HepG2 (cell line): ENCODE results near the gene SAPCD2. TPM values are rescaled to one million over a fixed set of nuclear protein-coding genes. Genes with fewer than 3 reads are reported as not detected.

Experiments
- ARID2 ChIP-seq: sonication (generic); formaldehyde crosslinking; IDR thresholded peaks from 2 replicates; pipeline ENCODE4 v1.8.1; 2022; ENCODE audit warnings: mild to moderate bottlenecking, missing genetic modification reagents, borderline replicate concordance
- NFRKB ChIP-seq: fragments of 450-650 bp; IDR thresholded peaks from 2 replicates; pipeline ENCODE4 v1.6.1; 2017
- POLR2G ChIP-seq: fragments of 200-400 bp; formaldehyde crosslinking; IDR thresholded peaks from 2 replicates; pipeline ENCODE4 v1.6.1; 2018; ENCODE audit warnings: mild to moderate bottlenecking, low read depth, low read length, moderate library complexity
- UBTF ChIP-seq: sonication (generic); formaldehyde crosslinking; IDR thresholded peaks from 2 replicates; pipeline ENCODE4 v1.4.0; 2020; ENCODE audit warnings: mild to moderate bottlenecking, missing genetic modification reagents
- ZBTB34 ChIP-seq: sonication (generic); formaldehyde crosslinking; IDR thresholded peaks from 2 replicates; pipeline ENCODE4 v1.8.0; 2022; ENCODE audit warnings: mild to moderate bottlenecking, missing genetic modification reagents
- ZBTB44 ChIP-seq: sonication (generic); formaldehyde crosslinking; IDR thresholded peaks from 2 replicates; pipeline ENCODE4 v1.4.0; 2020; ENCODE audit warnings: missing genetic modification reagents
- ZNF276 ChIP-seq: sonication (generic); formaldehyde crosslinking; IDR thresholded peaks from 2 replicates; pipeline ENCODE4 v1.4.0; 2020; ENCODE audit warnings: mild to moderate bottlenecking, low read depth, missing genetic modification reagents
- ZNF367 ChIP-seq: sonication (generic); formaldehyde crosslinking; IDR thresholded peaks from 2 replicates; pipeline ENCODE4 v1.4.0; 2020; ENCODE audit warnings: missing genetic modification reagents, borderline replicate concordance
- ZNF619 ChIP-seq: sonication (generic); formaldehyde crosslinking; IDR thresholded peaks from 2 replicates; pipeline ENCODE4 v1.4.0; 2020; ENCODE audit warnings: mild to moderate bottlenecking, missing genetic modification reagents
- polyA plus RNA-seq, 8 experiments: library from polyadenylated mRNA; depleted of rRNA in 3 of 8; stranded (reverse) in 7 of 8; unstranded in 1 of 8; fragments of >200 nt; fragmentation: Illumina TruSeq in 4 of 8; extraction: Trizol in 4 of 8; gene quantifications; 2 replicates each; pipeline versions ENCODE4 v1.2.1 to v1.2.3, GENCODE V29; 2011 to 2016; ENCODE audit warnings: low read depth in 4 of 8, missing spikeins in 1 of 8, mixed read lengths in 1 of 8; ENCODE audit not compliant: insufficient read depth in 1 of 8
- total RNA-seq, 5 experiments: library from RNA; depleted of rRNA; stranded (reverse); fragments of >200 nt; fragmentation: Illumina TruSeq; extraction: Trizol; gene quantifications; 2 replicates each; pipeline ENCODE4 v1.2.3, GENCODE V29; 2016; ENCODE audit warnings: low read depth in 1 of 5
- TF ChIP-seq, protein P1 (sequence below): IDR thresholded peaks from 2 replicates; pipeline ENCODE4 v1.4.0; 2020; ENCODE audit warnings: mild to moderate bottlenecking, missing genetic modification reagents
- TF ChIP-seq, protein P2 (sequence below): sonication (generic); formaldehyde crosslinking; IDR thresholded peaks from 2 replicates; pipeline ENCODE4 v1.4.0; 2020; ENCODE audit warnings: mild to moderate bottlenecking, missing genetic modification reagents, borderline replicate concordance

The SAPCD2 gene
- total and polyA plus RNA-seq, 2 of the 13 experiments (the other 11 are each of a cell fraction or from before 2014, with no cell fraction given): 21.9 to 42.8 TPM

DNA sequence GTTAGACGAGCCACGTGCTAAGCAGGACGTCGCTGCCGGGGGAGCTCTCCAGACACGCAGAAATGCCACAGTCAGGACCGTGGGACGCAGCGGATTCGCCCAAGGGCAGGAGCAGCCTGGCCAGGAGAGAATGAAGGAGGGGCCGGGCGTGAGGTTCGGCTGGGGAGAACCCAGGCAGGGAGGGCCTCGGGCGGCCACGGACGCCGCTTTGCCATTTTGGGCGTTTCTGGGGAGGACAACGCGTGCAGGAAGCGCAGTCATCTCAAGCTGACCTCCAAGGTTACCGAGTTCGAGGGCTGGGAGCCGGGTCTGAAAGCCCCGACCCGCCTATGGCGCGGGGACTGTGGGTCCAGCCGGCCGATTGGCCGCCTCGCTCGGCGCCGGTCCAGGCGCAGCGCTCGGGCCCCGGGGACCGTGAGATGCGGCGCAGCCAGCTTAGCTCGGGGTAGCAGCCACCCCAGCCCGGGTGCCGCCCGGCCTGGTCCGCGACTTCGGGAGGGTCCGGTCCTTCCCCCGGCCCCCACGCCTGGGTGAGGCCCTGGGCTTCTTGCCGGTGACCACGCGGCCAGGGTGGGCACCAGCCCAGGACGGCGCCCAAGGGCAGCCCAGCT is 15.7 kb upstream of the SAPCD2 start (continued):
- TF ChIP-seq, protein P1, sequence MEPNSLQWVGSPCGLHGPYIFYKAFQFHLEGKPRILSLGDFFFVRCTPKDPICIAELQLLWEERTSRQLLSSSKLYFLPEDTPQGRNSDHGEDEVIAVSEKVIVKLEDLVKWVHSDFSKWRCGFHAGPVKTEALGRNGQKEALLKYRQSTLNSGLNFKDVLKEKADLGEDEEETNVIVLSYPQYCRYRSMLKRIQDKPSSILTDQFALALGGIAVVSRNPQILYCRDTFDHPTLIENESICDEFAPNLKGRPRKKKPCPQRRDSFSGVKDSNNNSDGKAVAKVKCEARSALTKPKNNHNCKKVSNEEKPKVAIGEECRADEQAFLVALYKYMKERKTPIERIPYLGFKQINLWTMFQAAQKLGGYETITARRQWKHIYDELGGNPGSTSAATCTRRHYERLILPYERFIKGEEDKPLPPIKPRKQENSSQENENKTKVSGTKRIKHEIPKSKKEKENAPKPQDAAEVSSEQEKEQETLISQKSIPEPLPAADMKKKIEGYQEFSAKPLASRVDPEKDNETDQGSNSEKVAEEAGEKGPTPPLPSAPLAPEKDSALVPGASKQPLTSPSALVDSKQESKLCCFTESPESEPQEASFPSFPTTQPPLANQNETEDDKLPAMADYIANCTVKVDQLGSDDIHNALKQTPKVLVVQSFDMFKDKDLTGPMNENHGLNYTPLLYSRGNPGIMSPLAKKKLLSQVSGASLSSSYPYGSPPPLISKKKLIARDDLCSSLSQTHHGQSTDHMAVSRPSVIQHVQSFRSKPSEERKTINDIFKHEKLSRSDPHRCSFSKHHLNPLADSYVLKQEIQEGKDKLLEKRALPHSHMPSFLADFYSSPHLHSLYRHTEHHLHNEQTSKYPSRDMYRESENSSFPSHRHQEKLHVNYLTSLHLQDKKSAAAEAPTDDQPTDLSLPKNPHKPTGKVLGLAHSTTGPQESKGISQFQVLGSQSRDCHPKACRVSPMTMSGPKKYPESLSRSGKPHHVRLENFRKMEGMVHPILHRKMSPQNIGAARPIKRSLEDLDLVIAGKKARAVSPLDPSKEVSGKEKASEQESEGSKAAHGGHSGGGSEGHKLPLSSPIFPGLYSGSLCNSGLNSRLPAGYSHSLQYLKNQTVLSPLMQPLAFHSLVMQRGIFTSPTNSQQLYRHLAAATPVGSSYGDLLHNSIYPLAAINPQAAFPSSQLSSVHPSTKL (CRISPR knock-in tag): no peak
- no peak for TF ChIP-seq ZNF367 (CRISPR knock-in tag)
- no peak for TF ChIP-seq ZBTB44 (CRISPR knock-in tag)
- TF ChIP-seq NFRKB: no peak
- TF ChIP-seq ARID2: 0 out of 2 replicates have a peak, but pooled peaks have one; percentile 14
- TF ChIP-seq ZBTB34 (CRISPR knock-in tag): 0 out of 2 replicates have a peak, but pooled peaks have one; percentile 34
- TF ChIP-seq UBTF (CRISPR knock-in tag): 0 out of 2 replicates have a peak, but pooled peaks have one; percentile 22
- TF ChIP-seq ZNF276 (CRISPR knock-in tag): peak; percentile 88
- TF ChIP-seq, protein P2, sequence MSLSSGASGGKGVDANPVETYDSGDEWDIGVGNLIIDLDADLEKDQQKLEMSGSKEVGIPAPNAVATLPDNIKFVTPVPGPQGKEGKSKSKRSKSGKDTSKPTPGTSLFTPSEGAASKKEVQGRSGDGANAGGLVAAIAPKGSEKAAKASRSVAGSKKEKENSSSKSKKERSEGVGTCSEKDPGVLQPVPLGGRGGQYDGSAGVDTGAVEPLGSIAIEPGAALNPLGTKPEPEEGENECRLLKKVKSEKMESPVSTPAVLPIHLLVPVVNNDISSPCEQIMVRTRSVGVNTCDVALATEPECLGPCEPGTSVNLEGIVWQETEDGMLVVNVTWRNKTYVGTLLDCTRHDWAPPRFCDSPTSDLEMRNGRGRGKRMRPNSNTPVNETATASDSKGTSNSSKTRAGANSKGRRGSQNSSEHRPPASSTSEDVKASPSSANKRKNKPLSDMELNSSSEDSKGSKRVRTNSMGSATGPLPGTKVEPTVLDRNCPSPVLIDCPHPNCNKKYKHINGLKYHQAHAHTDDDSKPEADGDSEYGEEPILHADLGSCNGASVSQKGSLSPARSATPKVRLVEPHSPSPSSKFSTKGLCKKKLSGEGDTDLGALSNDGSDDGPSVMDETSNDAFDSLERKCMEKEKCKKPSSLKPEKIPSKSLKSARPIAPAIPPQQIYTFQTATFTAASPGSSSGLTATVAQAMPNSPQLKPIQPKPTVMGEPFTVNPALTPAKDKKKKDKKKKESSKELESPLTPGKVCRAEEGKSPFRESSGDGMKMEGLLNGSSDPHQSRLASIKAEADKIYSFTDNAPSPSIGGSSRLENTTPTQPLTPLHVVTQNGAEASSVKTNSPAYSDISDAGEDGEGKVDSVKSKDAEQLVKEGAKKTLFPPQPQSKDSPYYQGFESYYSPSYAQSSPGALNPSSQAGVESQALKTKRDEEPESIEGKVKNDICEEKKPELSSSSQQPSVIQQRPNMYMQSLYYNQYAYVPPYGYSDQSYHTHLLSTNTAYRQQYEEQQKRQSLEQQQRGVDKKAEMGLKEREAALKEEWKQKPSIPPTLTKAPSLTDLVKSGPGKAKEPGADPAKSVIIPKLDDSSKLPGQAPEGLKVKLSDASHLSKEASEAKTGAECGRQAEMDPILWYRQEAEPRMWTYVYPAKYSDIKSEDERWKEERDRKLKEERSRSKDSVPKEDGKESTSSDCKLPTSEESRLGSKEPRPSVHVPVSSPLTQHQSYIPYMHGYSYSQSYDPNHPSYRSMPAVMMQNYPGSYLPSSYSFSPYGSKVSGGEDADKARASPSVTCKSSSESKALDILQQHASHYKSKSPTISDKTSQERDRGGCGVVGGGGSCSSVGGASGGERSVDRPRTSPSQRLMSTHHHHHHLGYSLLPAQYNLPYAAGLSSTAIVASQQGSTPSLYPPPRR (CRISPR knock-in tag): no peak
- 0 out of 2 replicates have a peak, but pooled peaks have one; percentile 6 for TF ChIP-seq ZNF619
- TF ChIP-seq POLR2G: peak; percentile 12; the same call in 1 of the 2 replicates
